Urinary bladder (tissue), 4 donors: ENCODE data around the gene SPRR4. TPM values are rescaled to one million over a fixed set of nuclear protein-coding genes. Genes with fewer than 3 reads are reported as not detected.

Experiments used
- DNase-seq: peaks from one replicate; pipeline ENCODE4 v3.0.0-alpha.2; 2015; ENCODE audit errors: extremely low spot score
- H3K27ac ChIP-seq: one replicate; pipeline ENCODE4 v1.5.1; 2013; ENCODE audit warnings: low read depth, mild to moderate bottlenecking, moderate library complexity
- H3K36me3 ChIP-seq: one replicate; pipeline ENCODE4 v1.6.1; 2013; ENCODE audit warnings: mild to moderate bottlenecking, moderate library complexity; ENCODE audit not compliant: insufficient read depth
- H3K4me1 ChIP-seq: one replicate; pipeline ENCODE4 v1.6.1; 2013; ENCODE audit warnings: mild to moderate bottlenecking, moderate library complexity; ENCODE audit not compliant: insufficient read depth
- H3K4me3 ChIP-seq: one replicate; pipeline ENCODE4 v1.5.1; 2013; ENCODE audit warnings: low read depth, low read length
- WGBS: extraction: QIAGEN DNeasy Blood & Tissue Kit; methylation state at CpG from one replicate; pipeline ENCODE4 v1.1.7; 2013; 5-methylcytosine and 5-hydroxymethylcytosine counted together
- polyA plus RNA-seq: library from polyadenylated mRNA; stranded (reverse); fragments of 200-250 nt; gene quantifications from one replicate; pipeline ENCODE4 v1.2.3, GENCODE V29; 2013
- total RNA-seq: library from RNA; depleted of rRNA; stranded (reverse); fragments of >200 nt; gene quantifications from one replicate; pipeline ENCODE4 v1.2.3, GENCODE V29; 2014
- donor health status: healthy with polysubstance abuse.
- donor health status: healthy.

The SPRR4 gene, protein sequence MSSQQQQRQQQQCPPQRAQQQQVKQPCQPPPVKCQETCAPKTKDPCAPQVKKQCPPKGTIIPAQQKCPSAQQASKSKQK
- not detected for total RNA-seq
- not detected for polyA plus RNA-seq

DNA sequence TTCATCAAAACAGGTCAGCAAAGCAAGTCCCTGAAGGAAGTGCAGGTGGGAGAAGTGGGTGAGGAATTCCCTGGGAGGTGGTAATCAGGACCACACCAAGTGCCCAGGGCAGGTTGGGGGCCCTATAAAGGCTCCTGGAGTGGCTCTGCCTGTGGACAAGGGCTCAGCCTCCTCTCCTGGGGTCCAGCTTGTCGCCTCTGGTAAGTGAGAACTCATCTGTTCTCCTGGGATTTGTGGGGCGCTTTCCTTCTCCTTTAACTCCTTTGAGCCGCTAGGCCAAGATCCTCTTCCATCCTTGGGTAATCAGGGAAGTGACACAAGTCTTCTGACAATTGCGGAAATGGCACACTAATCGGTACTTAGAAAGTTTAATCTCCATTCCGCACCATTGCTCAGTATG lies at the start of gene SPRR4:
TSS of gene SPRR4 (plus strand) at position 154 of the 400 bp plus-strand sequence. CDS start 1,243 bp downstream, outside the sequence.
- H3K36me3 ChIP-seq = no peaks in the 10 kb centered on the region
- no peak within 1 kb of the TSS for H3K4me3 ChIP-seq
- no peak within 1 kb of the TSS for H3K27ac ChIP-seq
- DNase-seq = no peak
- no peaks in the 10 kb centered on the region for H3K4me1 ChIP-seq
- 87% methylated on average over 6 of the region's 6 CpGs for WGBS

DNA sequence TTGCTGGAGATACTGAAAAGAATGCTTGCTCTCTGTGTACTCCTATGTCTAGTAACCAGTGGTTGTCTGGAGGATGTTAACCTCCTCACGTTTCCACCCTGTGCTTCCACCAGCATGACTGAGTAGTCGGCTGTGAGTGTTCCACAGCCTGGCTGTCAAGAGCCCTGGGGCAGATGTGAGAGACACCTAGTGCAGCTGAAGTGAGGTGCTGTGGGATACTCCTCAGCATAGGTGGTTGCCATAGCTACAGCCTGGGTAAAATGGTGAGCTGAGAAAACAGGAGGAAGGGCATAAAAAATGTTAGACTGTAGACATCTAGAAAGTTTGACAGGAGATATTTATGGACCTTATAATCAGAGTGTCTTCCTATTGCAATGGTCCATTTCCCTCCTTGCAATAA lies 46.3 kb upstream of the SPRR4 start:
- no peak for DNase-seq
- no peaks in the 10 kb centered on the region for H3K4me1 ChIP-seq
- H3K36me3 ChIP-seq = no peaks in the 10 kb centered on the region
- no peak overlapping the region for H3K4me3 ChIP-seq
- H3K27ac ChIP-seq = no peak overlapping the region
- 52% methylated on average over 2 of the region's 2 CpGs for WGBS

DNA sequence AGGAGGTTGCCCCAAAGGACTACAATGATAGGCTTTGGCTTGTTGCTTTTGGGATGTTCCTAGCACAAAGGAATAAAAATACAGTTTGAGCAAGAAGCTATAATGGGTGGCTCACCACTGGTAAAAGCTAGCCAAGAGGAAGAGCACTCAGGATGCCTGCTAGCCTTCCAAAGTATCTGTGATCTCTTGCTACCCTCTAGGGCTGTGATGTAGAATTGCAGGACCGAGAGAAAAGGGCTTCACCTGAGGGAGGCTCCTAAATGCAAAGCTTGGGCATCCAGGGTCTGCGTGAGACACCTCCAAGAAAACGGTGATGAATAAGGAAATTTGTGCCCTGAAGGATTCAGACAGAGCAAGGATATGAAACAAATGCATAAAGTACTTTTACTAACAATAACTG lies 44.4 kb upstream of the SPRR4 start:
- H3K36me3 ChIP-seq = no peaks in the 10 kb centered on the region
- no peak overlapping the region for H3K27ac ChIP-seq
- no peak for DNase-seq
- no peak overlapping the region for H3K4me3 ChIP-seq
- WGBS = 69% methylated on average over 3 of the region's 3 CpGs
- no peaks in the 10 kb centered on the region for H3K4me1 ChIP-seq

DNA sequence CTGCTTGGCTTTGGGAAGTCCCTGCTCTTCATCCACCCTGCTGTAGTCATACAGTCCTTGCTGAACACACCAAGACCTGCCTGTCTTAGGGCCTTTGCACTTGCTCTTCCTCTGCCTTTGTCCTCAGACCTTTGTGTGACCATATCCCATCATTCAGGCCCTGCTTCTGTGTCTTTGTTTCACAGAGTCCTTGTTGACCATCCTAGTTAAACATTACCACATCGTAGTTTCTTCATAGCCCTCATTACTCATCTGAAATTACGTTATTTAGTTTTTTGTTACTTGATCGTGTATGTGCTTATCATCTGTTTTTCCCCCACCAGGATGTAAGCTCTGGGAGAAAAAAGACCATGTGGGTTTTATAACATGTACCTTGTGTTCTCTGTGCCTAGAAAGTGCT lies 41.8 kb upstream of the SPRR4 start:
- Histone ChIP-seq H3K4me1 (no peaks in the 10 kb centered on the region), H3K36me3 (no peaks in the 10 kb centered on the region), H3K4me3 (no peak overlapping the region), H3K27ac (no peak overlapping the region)
- 79% methylated on average over 3 of the region's 3 CpGs for WGBS
- no peak for DNase-seq

DNA sequence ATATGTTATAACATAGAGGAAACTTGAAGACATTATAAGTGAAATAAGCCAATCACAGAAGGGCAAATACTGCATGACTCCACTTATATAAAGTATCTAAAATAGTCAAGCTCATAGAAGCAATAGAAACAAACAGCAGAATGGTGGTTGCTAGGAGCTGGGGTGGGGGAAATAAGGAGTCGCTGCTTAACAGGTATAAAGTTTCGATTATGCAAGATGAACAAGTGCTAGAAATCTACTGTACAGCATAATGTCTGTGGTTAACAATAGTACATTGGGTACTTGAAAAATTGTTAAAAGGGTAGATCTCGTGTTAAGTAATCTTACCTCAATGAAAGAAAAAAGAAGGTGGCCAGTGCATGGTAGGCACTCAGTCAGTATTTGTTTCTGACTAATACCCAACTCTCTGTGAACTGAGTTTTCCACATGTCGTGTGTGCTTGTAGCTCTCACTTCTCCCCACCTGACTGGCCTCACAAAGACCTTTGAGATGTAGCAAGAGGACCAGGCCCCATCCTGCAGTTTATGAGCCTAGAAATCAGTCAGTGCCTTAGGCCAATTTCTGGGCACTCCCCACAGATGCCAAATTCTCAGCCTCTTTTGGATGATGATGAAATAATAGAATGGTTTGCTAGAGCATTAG lies 38.2 kb upstream of the SPRR4 start:
- WGBS = 70% methylated on average over 4 of the region's 4 CpGs
- Histone ChIP-seq H3K36me3 (no peaks in the 10 kb centered on the region), H3K27ac (no peak overlapping the region), H3K4me1 (no peaks in the 10 kb centered on the region), H3K4me3 (no peak overlapping the region)
- no peak for DNase-seq

DNA sequence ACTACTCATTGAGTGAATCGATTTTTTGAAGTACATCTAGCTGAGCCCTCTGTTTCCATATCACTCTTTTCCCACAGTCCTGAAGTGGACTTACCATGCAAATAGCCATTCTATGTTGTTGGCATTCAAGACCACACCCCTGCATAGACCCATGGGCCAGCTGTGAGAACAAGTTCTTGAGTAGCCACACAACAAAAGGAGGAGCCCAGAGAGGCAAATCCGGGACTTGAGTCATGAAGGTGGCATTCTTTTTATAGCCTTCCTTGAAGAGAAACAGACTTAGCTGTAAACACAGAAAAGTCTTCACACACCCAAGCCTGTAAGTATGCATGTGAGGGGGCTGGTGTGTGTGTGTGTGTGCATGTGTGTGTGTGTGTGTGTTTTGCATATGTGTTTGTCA lies 37.3 kb upstream of the SPRR4 start:
- no peak for DNase-seq
- H3K4me1 ChIP-seq = no peaks in the 10 kb centered on the region
- no peak overlapping the region for H3K27ac ChIP-seq
- H3K4me3 ChIP-seq = no peak overlapping the region
- 59% methylated on average over 2 of the region's 2 CpGs for WGBS
- H3K36me3 ChIP-seq = no peaks in the 10 kb centered on the region

DNA sequence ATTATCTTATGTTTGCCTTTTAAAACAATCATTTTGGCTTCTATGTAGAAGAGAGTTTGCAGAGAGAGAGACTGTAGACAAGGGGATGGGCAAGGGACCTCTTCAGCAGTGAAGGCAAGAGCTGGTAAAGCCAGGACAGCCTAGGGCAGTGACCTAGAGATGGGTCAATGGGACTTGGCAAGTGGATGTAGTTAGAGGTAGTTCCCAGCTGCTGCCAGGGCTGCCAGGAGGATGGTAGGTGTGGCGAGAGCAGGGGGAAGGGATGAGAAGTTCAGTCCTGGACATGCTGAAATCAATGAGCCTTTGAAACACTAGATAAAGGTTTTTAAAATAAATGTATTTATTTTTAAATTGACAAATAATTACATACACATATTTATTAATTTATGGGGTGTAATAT lies 29.8 kb upstream of the SPRR4 start:
- no peaks in the 10 kb centered on the region for H3K4me1 ChIP-seq
- no peak for DNase-seq
- 80% methylated on average over 1 of the region's 1 CpG for whole genome bisulfite sequencing
- H3K36me3 ChIP-seq = no peaks in the 10 kb centered on the region
- H3K4me3 ChIP-seq = no peak overlapping the region
- H3K27ac ChIP-seq = no peak overlapping the region

DNA sequence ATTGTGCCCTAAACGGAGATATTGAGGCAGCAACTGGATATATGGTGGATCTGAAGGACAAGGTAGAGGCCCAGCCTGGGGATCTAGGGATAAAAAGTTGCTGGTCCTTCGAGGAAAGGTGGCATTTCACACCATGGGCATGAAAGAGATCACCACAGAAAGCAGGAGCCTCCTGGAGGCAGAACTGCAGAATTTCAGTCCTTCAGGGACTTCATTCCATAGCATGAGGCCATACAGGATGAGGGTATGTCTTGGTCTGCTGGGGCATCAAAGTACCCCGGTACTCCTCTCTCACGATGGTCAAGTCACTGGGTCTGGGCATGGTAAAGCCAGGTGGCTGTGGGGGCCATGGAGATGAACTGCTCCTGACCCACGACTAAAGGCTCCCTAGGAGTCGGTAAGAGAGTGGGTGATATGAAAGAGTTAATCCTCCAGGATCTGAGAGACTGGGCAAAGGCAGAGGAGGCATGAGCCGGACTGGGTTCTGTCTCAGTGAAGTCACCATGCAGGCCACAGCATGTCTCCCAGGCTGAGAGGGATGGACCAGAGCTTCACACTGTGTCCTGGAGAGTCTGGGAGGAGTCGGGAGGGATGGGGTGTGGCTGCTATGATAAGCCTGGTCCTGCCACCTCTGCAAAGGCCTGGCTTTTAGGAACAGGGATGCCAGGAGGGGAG lies 29.3 kb upstream of the SPRR4 start:
- WGBS = 67% methylated on average over 8 of the region's 8 CpGs
- H3K27ac ChIP-seq = no peak overlapping the region

DNA sequence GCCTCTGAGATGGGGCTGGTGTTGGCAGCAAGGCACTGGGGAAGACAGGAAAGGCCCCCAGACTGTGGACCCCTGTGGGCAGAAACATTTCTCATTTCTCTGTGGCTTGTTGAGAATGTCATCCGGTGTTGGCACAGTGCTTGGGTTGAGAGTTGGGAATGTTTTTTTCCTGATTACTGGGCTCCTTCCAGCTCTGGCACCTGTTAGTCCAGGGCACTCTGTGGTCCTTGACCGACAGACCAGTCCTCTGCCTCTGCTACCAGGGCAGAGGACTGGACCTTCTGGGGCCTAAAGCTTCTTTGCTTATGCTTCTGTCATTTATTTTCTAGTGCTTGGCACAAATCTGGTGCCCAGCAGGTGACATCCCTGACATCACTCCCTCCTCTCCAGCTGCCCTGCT lies 28.3 kb upstream of the SPRR4 start:
- Histone ChIP-seq H3K4me3 (no peak overlapping the region), H3K27ac (no peak overlapping the region), H3K4me1 (no peaks in the 10 kb centered on the region), H3K36me3 (no peaks in the 10 kb centered on the region)
- WGBS = 83% methylated on average over 2 of the region's 2 CpGs
- no peak for DNase-seq

More for the DNA sequence above, 29.3 kb upstream of the SPRR4 start:
- H3K36me3 ChIP-seq = no peaks in the 10 kb centered on the region
- no peak overlapping the region for H3K4me3 ChIP-seq
- H3K4me1 ChIP-seq = no peaks in the 10 kb centered on the region
- DNase-seq = no peak

DNA sequence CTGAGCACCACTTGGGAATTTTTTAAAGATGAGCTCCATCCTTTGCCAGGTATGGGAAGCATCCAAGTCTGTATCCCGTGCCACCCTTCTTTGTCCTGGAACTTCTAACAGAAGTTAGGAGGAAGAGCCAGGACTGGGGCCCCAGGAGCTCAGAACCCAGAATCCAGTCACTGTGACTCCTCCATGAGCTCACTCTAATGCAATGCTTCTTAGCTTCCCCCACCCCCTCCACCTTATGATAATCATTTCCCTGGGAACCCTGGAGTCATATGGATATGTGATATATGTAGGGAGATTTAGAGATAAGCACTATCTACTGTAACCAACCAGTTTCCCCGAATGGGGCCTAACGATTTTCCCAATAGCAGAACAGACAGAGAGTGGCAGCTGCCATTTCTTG lies 24.2 kb upstream of the SPRR4 start:
- H3K36me3 ChIP-seq = no peaks in the 10 kb centered on the region
- WGBS = 74% methylated on average over 3 of the region's 3 CpGs
- H3K4me1 ChIP-seq = no peaks in the 10 kb centered on the region

DNA sequence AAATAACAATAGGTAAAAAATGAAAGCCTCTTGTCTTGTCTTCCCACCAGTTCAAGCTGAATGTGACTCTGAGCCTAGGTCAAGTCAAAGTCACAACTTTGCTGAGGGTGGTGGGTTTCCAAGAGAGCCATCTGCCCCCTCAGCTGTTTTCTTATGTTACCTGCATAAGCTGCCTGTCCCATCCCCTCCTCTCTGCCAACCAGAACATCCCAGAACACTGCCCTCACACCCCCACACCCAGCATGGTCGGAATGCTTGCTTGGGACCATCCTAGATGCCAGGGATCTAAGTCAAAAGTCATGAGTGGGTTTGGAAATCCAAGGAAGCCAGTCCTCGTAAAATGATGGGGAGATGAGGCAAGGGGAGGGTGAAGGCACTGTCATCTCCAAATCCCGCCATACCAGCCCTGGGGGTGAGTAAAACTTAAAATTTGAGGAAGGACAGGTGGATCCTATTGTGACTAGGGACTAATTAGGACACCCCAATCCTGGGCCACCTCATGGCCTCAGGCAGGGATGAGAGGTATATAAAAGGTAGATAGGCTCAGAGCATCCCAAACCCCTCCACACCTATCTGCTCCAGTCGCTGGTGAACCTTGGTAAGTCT lies 23.7 kb upstream of the SPRR4 start, which contains the start of gene SPRR5:
TSS of gene SPRR5 (plus strand) at position 556 of the 606 bp plus-strand sequence. CDS start 1,349 bp downstream, outside the sequence.
- no peak for DNase-seq
- Histone ChIP-seq H3K4me1 (no peaks in the 10 kb centered on the region), H3K27ac (no peak within 1 kb of the TSS), H3K36me3 (no peaks in the 10 kb centered on the region), H3K4me3 (no peak within 1 kb of the TSS)
- 71% methylated on average over 4 of the region's 4 CpGs for WGBS

More for the DNA sequence above, 24.2 kb upstream of the SPRR4 start:
- no peak for DNase-seq
- no peak overlapping the region for H3K27ac ChIP-seq
- H3K4me3 ChIP-seq = no peak overlapping the region

DNA sequence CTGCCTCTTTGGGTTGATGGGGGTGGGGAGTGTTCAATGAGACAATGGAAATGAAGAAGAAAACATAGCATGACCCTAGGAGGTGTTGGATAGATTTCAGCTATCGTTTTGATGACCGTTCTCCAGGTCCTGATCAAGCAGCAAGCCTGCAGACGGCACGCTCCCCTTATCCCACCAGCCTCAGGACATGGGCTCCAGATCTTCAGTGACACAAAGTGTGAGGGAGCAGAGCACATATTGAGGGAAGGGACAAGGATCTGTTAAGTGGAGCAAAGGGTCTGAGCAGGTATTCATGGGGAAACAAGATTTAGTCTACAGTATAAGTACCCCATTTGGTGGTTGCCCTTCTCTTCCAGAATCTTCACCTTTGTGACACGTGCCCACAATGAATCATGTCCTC lies 18.7 kb upstream of the SPRR4 start:
- WGBS = 80% methylated on average over 5 of the region's 5 CpGs
- Histone ChIP-seq H3K4me3 (no peak overlapping the region), H3K36me3 (no peaks in the 10 kb centered on the region), H3K27ac (no peak overlapping the region), H3K4me1 (no peaks in the 10 kb centered on the region)
- no peak for DNase-seq

DNA sequence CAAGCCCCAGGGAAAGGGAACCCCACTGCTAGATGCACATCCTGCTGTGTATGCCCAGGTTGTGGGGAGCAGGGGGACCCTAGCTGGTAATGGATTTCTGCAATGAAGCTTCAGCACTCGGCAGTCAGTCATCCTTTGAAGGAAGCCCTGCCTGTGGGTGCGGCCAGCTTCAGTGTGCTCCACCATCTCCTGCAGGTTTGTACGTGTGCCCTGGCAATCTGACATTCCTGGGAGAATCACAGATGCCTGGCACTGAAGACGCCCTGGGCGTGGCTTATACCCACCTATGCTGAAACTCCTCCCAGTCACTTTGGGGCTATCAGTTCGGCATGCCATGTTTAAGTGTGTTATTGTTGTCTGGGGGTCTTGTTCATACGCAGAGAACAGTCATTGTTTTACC lies 16.7 kb upstream of the SPRR4 start:
- no peak overlapping the region for H3K4me3 ChIP-seq
- DNase-seq = no peak
- 71% methylated on average over 7 of the region's 7 CpGs for WGBS
- no peaks in the 10 kb centered on the region for H3K4me1 ChIP-seq
- no peaks in the 10 kb centered on the region for H3K36me3 ChIP-seq
- no peak overlapping the region for H3K27ac ChIP-seq

DNA sequence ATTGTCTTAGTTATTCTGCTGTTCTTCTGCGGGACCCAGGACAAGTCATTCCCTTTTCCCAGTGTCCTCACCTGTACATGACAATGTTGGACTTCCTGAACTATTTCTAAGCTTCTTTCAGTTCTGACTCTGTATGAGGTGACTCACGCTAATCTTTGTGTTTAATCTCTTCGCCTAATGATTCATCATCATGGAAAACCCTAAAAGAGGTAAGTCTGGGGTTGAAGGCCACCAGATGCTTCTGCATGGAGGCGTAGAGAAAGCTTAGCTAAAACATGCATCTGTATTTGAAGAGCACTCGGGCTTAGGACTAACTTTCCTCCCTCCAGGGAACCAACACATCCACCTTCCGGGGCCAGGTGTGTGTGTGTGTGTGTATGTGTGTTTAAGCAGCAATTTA lies 16.0 kb upstream of the SPRR4 start:
- H3K27ac ChIP-seq = no peak overlapping the region
- 77% methylated on average over 6 of the region's 6 CpGs for WGBS

More for the DNA sequence above, 16.0 kb upstream of the SPRR4 start:
- H3K4me1 ChIP-seq = no peaks in the 10 kb centered on the region
- H3K4me3 ChIP-seq = no peak overlapping the region
- no peaks in the 10 kb centered on the region for H3K36me3 ChIP-seq
- DNase-seq = no peak
